ENCODE measurements around the gene RELL1.

RELL1 gene

DNA sequence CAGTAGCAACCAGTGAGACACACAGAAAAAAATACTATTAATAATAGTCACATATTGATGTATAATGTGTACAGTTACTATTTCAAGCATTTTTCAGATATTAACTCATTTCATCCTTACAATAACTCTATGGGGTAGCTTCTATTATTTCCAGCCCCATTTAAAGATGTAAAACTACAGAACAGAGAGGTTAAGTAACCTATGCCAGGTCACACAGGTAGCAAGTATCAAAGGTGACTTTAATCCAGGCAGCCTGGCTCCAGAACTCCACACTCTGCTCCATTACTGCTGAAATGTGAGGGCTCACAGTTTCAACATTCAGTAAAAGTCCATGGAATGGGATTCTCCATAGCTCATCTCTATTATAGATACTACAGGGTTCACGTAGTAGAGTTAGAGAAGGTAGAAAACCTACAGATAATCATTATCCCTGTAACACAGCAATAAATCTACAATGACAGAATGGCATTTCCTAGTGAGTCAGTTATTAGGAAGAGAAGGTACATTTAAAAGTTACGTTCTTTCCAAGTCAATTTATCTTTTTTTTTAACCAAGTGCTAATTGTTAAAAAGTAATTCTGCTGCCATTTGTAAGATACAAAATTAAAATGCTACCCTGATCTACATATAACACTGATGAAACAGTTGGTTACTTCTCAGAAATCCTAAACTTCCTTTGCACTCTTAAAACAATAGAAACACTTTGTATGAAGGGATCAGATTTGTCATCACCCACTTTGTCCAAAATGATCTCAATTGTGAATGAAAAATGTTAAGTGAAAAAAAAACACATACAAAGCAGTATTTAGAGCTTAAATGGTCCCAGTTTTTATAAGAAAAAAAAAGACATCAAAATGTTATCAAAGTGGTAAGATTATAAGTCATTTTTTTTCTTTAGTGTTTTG, 18.7 kb downstream of the RELL1 start:
- Histone ChIP-seq H3K27me3 (ENCODE audit: control insufficient read depth in 1 of 2, insufficient read depth in 2 of 2, low read length in 2 of 2) (no peaks in the 10 kb centered on the region), H3K4me1 (ENCODE audit: control insufficient read depth in 1 of 2, insufficient read depth in 2 of 2, low read length in 2 of 2) (peaks cover 39 to 47% of the 10 kb centered on the region in 2 donors), H3K9me3 (ENCODE audit: control insufficient read depth in 1 of 2, low read length in 2 of 2) (no peaks in the 10 kb centered on the region), H3K4me3 (ENCODE audit: low read depth in 1 of 2, low read length in 2 of 2) (no peak overlapping the region), H3K36me3 (ENCODE audit: control insufficient read depth in 1 of 2, insufficient read depth in 2 of 2, low read length in 2 of 2) (no peaks in the 10 kb centered on the region), H3K27ac (ENCODE audit: low read depth, low read length) (peak overlapping the region; percentile 28), H3K9ac (ENCODE audit: low read depth in 1 of 2, low read length in 2 of 2) (no peak overlapping the region)

DNA sequence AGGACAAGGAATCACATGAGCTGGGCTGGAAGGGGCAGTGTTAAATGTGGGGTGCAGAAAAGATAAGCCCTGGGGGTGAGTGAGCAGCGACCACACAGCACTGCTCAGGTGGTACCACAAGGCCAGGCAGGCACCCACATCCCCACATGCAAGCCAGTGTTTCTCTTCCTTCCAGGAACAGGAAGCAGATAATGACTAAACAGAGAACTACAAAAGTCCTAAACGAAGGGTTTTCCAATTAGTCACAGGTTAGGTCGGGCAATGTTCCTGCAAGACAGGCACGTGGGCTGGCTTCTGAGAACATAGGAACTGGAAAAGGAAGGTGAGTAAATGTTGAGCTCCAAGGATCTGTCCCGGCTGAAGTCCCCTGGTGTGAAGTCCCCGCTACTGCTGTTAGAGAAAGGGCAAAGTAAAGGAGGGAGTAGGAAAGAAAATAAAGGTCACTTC, 19.5 kb downstream of the RELL1 start:
- H3K4me3 ChIP-seq (ENCODE audit: low read depth in 1 of 2, low read length in 2 of 2): no peak overlapping the region
- H3K27me3 ChIP-seq (ENCODE audit: control insufficient read depth in 1 of 2, insufficient read depth in 2 of 2, low read length in 2 of 2): no peaks in the 10 kb centered on the region
- H3K36me3 ChIP-seq (ENCODE audit: control insufficient read depth in 1 of 2, insufficient read depth in 2 of 2, low read length in 2 of 2): no peaks in the 10 kb centered on the region
- H3K9ac ChIP-seq (ENCODE audit: low read depth in 1 of 2, low read length in 2 of 2): no peak overlapping the region
- peaks cover 42 to 53% of the 10 kb centered on the region in 2 donors for H3K4me1 ChIP-seq (ENCODE audit: control insufficient read depth in 1 of 2, insufficient read depth in 2 of 2, low read length in 2 of 2)
- H3K27ac ChIP-seq (ENCODE audit: low read depth, low read length): peak overlapping the region; percentile 28
- no peaks in the 10 kb centered on the region for H3K9me3 ChIP-seq (ENCODE audit: control insufficient read depth in 1 of 2, low read length in 2 of 2)

DNA sequence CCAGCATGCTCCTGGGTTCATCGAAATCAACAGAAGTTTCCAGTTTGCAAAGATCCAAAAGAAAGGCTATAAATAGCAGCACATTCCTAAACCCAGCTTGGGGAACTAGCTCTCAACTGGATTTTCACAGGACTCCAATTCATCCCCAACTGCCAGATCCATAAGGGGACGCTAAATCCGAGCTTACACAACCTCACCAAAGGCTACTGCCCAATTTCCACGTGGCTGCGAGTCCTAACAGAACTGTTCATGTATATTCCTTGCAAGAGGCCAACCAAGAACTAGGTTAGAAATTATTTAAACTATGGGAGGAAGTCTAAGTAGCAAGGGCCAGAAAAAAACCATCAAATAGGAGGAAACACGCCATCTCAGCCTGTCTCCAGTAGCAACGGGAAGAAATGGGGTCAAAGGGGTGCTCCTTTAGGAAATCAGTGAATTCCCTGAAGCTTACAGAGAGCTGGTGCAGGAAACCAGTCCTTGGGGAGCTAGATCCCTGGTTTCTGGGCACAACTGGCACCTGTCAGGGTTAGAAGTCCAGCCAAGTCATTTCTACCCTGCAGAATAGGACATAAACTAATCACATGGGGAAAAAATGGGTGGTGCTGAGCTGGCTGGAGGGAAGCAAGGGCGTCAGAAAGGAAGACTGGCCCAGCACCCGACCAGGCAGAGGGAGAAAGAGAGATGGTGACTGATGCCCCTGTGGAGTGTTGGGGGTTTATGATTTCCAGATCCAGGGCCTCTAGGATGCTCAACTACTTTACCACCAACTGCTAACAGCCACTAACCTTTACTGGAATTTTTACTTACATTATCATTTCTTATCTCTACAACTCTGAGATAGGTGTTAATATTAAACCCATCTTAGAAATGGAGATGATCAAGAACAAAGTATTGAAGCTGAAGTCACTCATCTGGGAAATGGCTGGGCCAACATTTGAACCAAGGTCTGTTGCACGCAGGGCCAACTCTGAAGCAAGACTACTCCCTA, 20.5 kb downstream of the RELL1 start:
- no peaks in the 10 kb centered on the region for H3K9me3 ChIP-seq (ENCODE audit: control insufficient read depth in 1 of 2, low read length in 2 of 2)
- no peak overlapping the region for H3K9ac ChIP-seq (ENCODE audit: low read depth in 1 of 2, low read length in 2 of 2)
- H3K4me1 ChIP-seq (ENCODE audit: control insufficient read depth in 1 of 2, insufficient read depth in 2 of 2, low read length in 2 of 2): peaks cover 45 to 49% of the 10 kb centered on the region in 2 donors
- H3K27ac ChIP-seq (ENCODE audit: low read depth, low read length): peak overlapping the region; percentile 3
- peak overlapping the region in 1 of 2 donors; percentile 6 for H3K4me3 ChIP-seq (ENCODE audit: low read depth in 1 of 2, low read length in 2 of 2)
- no peaks in the 10 kb centered on the region for H3K36me3 ChIP-seq (ENCODE audit: control insufficient read depth in 1 of 2, insufficient read depth in 2 of 2, low read length in 2 of 2)
- no peaks in the 10 kb centered on the region for H3K27me3 ChIP-seq (ENCODE audit: control insufficient read depth in 1 of 2, insufficient read depth in 2 of 2, low read length in 2 of 2)

DNA sequence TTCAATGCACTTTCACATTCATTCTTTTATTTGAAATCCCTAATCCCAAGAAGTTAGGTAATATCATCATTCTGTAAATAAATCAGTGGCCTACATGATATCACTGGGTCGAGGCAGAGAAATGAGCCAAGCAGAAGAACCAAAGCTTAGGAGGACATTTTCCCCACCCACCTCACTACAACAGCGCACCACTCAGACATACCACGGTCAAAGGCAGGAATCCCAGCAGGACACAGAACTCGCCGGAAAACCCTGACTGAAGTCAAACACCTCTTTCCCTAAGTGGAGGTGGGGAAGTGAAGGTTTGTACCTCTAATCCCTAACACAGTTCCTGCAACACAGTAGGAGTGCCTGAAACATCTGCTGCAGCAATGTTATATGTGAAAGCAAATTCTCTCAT, 21.5 kb downstream of the RELL1 start:
- no peaks in the 10 kb centered on the region for H3K9me3 ChIP-seq (ENCODE audit: control insufficient read depth in 1 of 2, low read length in 2 of 2)
- no peak overlapping the region for H3K27ac ChIP-seq (ENCODE audit: low read depth, low read length)
- H3K4me3 ChIP-seq (ENCODE audit: low read depth in 1 of 2, low read length in 2 of 2): no peak overlapping the region
- peaks cover 45 to 49% of the 10 kb centered on the region in 2 donors for H3K4me1 ChIP-seq (ENCODE audit: control insufficient read depth in 1 of 2, insufficient read depth in 2 of 2, low read length in 2 of 2)
- no peak overlapping the region for H3K9ac ChIP-seq (ENCODE audit: low read depth in 1 of 2, low read length in 2 of 2)
- no peaks in the 10 kb centered on the region for H3K27me3 ChIP-seq (ENCODE audit: control insufficient read depth in 1 of 2, insufficient read depth in 2 of 2, low read length in 2 of 2)
- no peaks in the 10 kb centered on the region for H3K36me3 ChIP-seq (ENCODE audit: control insufficient read depth in 1 of 2, insufficient read depth in 2 of 2, low read length in 2 of 2)

DNA sequence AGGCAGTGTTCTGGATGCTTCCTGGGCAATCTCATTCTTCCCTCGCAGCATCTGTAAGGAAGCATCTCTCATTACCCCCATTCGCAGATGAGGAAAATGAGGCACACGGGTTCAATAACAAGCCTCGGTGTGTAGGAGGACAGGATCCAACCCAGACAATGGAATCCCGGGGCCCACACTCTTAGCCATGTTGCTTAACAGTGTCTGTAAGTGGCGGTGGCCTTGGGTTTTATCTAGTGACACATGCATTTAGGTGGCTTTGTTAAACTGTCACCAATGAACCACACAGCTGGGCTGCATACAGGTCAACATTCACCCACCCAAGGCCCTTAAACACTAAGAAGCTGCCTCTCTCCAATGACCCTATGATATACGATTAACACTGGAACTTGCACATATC, 22.6 kb downstream of the RELL1 start:
- H3K4me1 ChIP-seq (ENCODE audit: control insufficient read depth in 1 of 2, insufficient read depth in 2 of 2, low read length in 2 of 2): peaks cover 45 to 49% of the 10 kb centered on the region in 2 donors
- no peak overlapping the region for H3K27ac ChIP-seq (ENCODE audit: low read depth, low read length)

DNA sequence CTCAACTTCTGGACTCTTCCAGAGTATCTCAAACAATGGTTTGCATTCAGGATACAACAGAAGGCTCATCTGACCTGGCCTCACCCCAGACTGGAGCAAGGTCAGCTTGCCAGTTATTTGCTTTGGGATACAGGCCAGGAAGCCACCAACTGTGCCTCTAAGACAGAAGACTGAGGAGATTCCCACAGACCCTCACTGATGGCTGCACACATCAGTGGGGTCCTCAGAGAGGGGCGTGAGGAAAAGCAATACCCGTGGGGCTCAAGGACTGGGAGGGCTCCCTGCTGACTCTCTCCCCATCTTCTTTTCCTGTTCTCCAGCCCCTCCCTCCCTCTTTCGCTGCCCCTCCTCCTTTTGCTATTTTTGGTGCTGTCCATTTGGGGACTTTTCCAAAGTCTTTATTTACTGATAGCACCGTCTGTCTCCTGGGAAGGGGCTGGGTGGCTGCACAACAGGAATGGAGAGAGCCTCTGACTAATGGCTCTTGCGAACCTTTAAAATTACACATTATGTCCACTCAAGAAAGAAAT, 23.2 kb downstream of the RELL1 start:
- H3K9ac ChIP-seq (ENCODE audit: low read depth in 1 of 2, low read length in 2 of 2): no peak overlapping the region

More for the DNA sequence above, 22.6 kb downstream of the RELL1 start:
- Histone ChIP-seq H3K4me3 (ENCODE audit: low read depth in 1 of 2, low read length in 2 of 2) (no peak overlapping the region), H3K36me3 (ENCODE audit: control insufficient read depth in 1 of 2, insufficient read depth in 2 of 2, low read length in 2 of 2) (no peaks in the 10 kb centered on the region), H3K27me3 (ENCODE audit: control insufficient read depth in 1 of 2, insufficient read depth in 2 of 2, low read length in 2 of 2) (no peaks in the 10 kb centered on the region), H3K9me3 (ENCODE audit: control insufficient read depth in 1 of 2, low read length in 2 of 2) (no peaks in the 10 kb centered on the region), H3K9ac (ENCODE audit: low read depth in 1 of 2, low read length in 2 of 2) (no peak overlapping the region)

DNA sequence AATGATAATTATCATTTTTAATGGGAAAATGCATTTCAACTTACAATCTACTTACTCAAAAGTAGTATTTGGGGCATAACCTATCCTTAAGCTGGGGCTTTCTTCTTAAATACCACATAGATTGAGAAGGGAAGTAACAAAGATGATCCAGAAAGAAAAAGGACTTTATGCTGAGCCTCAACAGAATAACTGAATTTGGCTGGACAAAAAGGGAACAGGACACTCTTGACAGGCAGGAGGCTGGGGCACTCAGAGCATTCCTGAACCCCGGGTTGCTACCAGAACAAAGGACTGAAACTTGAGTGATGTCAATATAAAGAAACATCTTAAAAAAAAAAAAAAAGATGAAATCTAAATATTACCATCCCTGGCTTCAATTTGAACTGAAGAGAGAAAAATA, 23.9 kb downstream of the RELL1 start:
- no peak overlapping the region for H3K27ac ChIP-seq (ENCODE audit: low read depth, low read length)
- no peaks in the 10 kb centered on the region for H3K27me3 ChIP-seq (ENCODE audit: control insufficient read depth in 1 of 2, insufficient read depth in 2 of 2, low read length in 2 of 2)
- H3K9ac ChIP-seq (ENCODE audit: low read depth in 1 of 2, low read length in 2 of 2): no peak overlapping the region
- H3K4me1 ChIP-seq (ENCODE audit: control insufficient read depth in 1 of 2, insufficient read depth in 2 of 2, low read length in 2 of 2): peaks cover 39 to 44% of the 10 kb centered on the region in 2 donors
- H3K4me3 ChIP-seq (ENCODE audit: low read depth in 1 of 2, low read length in 2 of 2): no peak overlapping the region
- no peaks in the 10 kb centered on the region for H3K36me3 ChIP-seq (ENCODE audit: control insufficient read depth in 1 of 2, insufficient read depth in 2 of 2, low read length in 2 of 2)
- peaks cover 0 to 1% of the 10 kb centered on the region in 2 donors for H3K9me3 ChIP-seq (ENCODE audit: control insufficient read depth in 1 of 2, low read length in 2 of 2)

More for the DNA sequence above, 23.2 kb downstream of the RELL1 start:
- Histone ChIP-seq H3K27ac (ENCODE audit: low read depth, low read length) (no peak overlapping the region), H3K36me3 (ENCODE audit: control insufficient read depth in 1 of 2, insufficient read depth in 2 of 2, low read length in 2 of 2) (no peaks in the 10 kb centered on the region), H3K27me3 (ENCODE audit: control insufficient read depth in 1 of 2, insufficient read depth in 2 of 2, low read length in 2 of 2) (no peaks in the 10 kb centered on the region), H3K4me3 (ENCODE audit: low read depth in 1 of 2, low read length in 2 of 2) (no peak overlapping the region), H3K4me1 (ENCODE audit: control insufficient read depth in 1 of 2, insufficient read depth in 2 of 2, low read length in 2 of 2) (peaks cover 45 to 49% of the 10 kb centered on the region in 2 donors), H3K9me3 (ENCODE audit: control insufficient read depth in 1 of 2, low read length in 2 of 2) (no peaks in the 10 kb centered on the region)

DNA sequence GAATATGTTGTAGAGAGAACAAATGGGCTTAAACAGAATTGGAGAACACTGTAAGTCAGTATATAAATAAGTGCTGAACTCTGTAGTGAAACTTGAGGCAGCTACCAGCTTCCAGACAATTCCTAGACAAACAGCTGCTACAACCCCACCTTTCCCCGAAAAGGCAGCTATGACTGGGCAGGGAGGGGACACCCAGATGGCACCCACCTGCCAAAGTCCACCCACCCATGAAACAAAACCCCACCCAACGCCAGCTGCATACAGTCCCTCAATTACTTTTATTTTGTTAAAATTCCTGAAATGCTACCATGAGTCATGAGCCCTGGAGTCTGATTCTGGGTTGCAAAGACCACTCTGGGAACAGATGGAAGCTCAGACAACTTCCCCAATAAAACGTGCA, 24.4 kb downstream of the RELL1 start:
- no peak overlapping the region for H3K27ac ChIP-seq (ENCODE audit: low read depth, low read length)

DNA sequence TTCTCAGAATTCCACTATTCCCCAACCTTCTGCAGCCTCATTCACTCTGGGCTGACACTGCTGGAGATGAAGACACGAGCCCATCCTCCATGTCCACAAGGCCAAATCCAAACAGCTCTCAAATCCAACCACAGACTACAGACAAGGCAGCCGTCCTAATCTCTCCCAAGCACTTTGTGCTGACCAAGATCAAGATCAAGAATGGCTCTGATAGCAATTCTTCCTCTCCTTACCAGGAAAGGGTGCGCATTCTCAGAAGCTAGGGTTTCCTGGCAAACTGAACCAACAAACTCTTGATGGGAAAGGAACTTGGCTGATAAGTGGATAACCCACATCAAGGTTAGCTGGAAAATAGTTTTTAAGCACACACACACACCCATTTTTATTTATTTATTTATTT, 26.5 kb downstream of the RELL1 start:
- H3K4me3 ChIP-seq (ENCODE audit: low read depth in 1 of 2, low read length in 2 of 2): no peak overlapping the region
- H3K9ac ChIP-seq (ENCODE audit: low read depth in 1 of 2, low read length in 2 of 2): no peak overlapping the region
- H3K36me3 ChIP-seq (ENCODE audit: control insufficient read depth in 1 of 2, insufficient read depth in 2 of 2, low read length in 2 of 2): peaks cover 0 to 5% of the 10 kb centered on the region in 2 donors
- peaks cover 6 to 10% of the 10 kb centered on the region in 2 donors for H3K9me3 ChIP-seq (ENCODE audit: control insufficient read depth in 1 of 2, low read length in 2 of 2)
- H3K4me1 ChIP-seq (ENCODE audit: control insufficient read depth in 1 of 2, insufficient read depth in 2 of 2, low read length in 2 of 2): peaks cover 14 to 18% of the 10 kb centered on the region in 2 donors
- H3K27ac ChIP-seq (ENCODE audit: low read depth, low read length): no peak overlapping the region
- H3K27me3 ChIP-seq (ENCODE audit: control insufficient read depth in 1 of 2, insufficient read depth in 2 of 2, low read length in 2 of 2): no peaks in the 10 kb centered on the region

More for the DNA sequence above, 24.4 kb downstream of the RELL1 start:
- Histone ChIP-seq H3K36me3 (ENCODE audit: control insufficient read depth in 1 of 2, insufficient read depth in 2 of 2, low read length in 2 of 2) (no peaks in the 10 kb centered on the region), H3K4me3 (ENCODE audit: low read depth in 1 of 2, low read length in 2 of 2) (no peak overlapping the region), H3K9ac (ENCODE audit: low read depth in 1 of 2, low read length in 2 of 2) (no peak overlapping the region), H3K9me3 (ENCODE audit: control insufficient read depth in 1 of 2, low read length in 2 of 2) (peaks cover 0 to 3% of the 10 kb centered on the region in 2 donors), H3K27me3 (ENCODE audit: control insufficient read depth in 1 of 2, insufficient read depth in 2 of 2, low read length in 2 of 2) (no peaks in the 10 kb centered on the region), H3K4me1 (ENCODE audit: control insufficient read depth in 1 of 2, insufficient read depth in 2 of 2, low read length in 2 of 2) (peaks cover 35 to 39% of the 10 kb centered on the region in 2 donors)
